GM18526 (cell line): Measurements from ENCODE around the gene PTGS1.

Experiments
- POLR2A ChIP-seq: IDR thresholded peaks from 3 replicates; pipeline ENCODE4 v1.6.1; 2011; ENCODE audit not compliant: insufficient read length; ENCODE audit errors: extremely low read depth

PTGS1 gene

GRCh38 chr9:122370869-122371755, at the start of gene PTGS1:
PTGS1 (plus strand) TSS chr9:122371024; CDS start chr9:122371085, 61 bp downstream.
- TF ChIP-seq POLR2A: no peak

GRCh38 chr9:122322553-122322952, 48.3 kb upstream of the PTGS1 start:
- no peak for TF ChIP-seq POLR2A

- no peak for TF ChIP-seq POLR2A
Observed at GRCh38 chr9:122325124-122325523, 45.7 kb upstream of the PTGS1 start.

GRCh38 chr9:122327175-122327574, 43.6 kb upstream of the PTGS1 start:
- TF ChIP-seq POLR2A: no peak

GRCh38 chr9:122329597-122329996, 41.2 kb upstream of the PTGS1 start:
- no peak for TF ChIP-seq POLR2A

- no peak for TF ChIP-seq POLR2A
Observed at GRCh38 chr9:122331523-122331927, 39.3 kb upstream of the PTGS1 start.

- TF ChIP-seq POLR2A: no peak
Observed at GRCh38 chr9:122332083-122332482, 38.7 kb upstream of the PTGS1 start.

GRCh38 chr9:122332644-122333043, 38.2 kb upstream of the PTGS1 start:
- no peak for TF ChIP-seq POLR2A

- TF ChIP-seq POLR2A: no peak
Observed at GRCh38 chr9:122333169-122333808, 37.5 kb upstream of the PTGS1 start.

- no peak for TF ChIP-seq POLR2A
Observed at GRCh38 chr9:122334916-122335315, 35.9 kb upstream of the PTGS1 start.

GRCh38 chr9:122336189-122336588, 34.6 kb upstream of the PTGS1 start:
- TF ChIP-seq POLR2A: no peak

GRCh38 chr9:122336866-122337555, 33.8 kb upstream of the PTGS1 start:
- TF ChIP-seq POLR2A: no peak

- no peak for TF ChIP-seq POLR2A
Observed at GRCh38 chr9:122337556-122337929, 33.3 kb upstream of the PTGS1 start.

GRCh38 chr9:122338536-122338935, 32.3 kb upstream of the PTGS1 start:
- TF ChIP-seq POLR2A: no peak

- no peak for TF ChIP-seq POLR2A
Observed at GRCh38 chr9:122338994-122339393, 31.8 kb upstream of the PTGS1 start.

GRCh38 chr9:122339579-122339978, 31.2 kb upstream of the PTGS1 start:
- no peak for TF ChIP-seq POLR2A
